T-helper 17 cell (primary cell): ENCODE results near the gene GPR150. TPM values are rescaled to one million over a fixed set of nuclear protein-coding genes. Genes with fewer than 3 reads are reported as not detected.
A peak's percentile ranks its signal among the peaks of the same experiment; 100 is the strongest.

ENCODE experiments used
- ATAC-seq: fragments of 150-1000 bp; cut with Tn5 transposase; 2 replicates; pipeline ENCODE4 v1.10.0; 2021; ENCODE audit warnings: mild to moderate bottlenecking, moderate library complexity
- DNase-seq, 3 donors: peaks; one replicate each; pipeline versions ENCODE4 v3.0.0 to v3.0.0-alpha.2; 2020 to 2021
- H3K9me3 ChIP-seq: one replicate; pipeline ENCODE4 v1.7.0; 2013; ENCODE audit warnings: low read length, mild to moderate bottlenecking; ENCODE audit not compliant: control insufficient read depth, poor library complexity, severe bottlenecking
- H3K27ac Mint-ChIP-seq: one replicate; pipeline ENCODE4 v1.8.0; 2022; ENCODE audit warnings: mild to moderate bottlenecking, moderate library complexity, mixed read lengths
- H3K27me3 Mint-ChIP-seq: one replicate; pipeline ENCODE4 v1.8.0; 2022; ENCODE audit warnings: mixed read lengths
- H3K36me3 Mint-ChIP-seq: one replicate; pipeline ENCODE4 v1.8.0; 2022; ENCODE audit warnings: low read depth, mixed read lengths
- H3K4me1 Mint-ChIP-seq: one replicate; pipeline ENCODE4 v1.8.0; 2022; ENCODE audit warnings: mild to moderate bottlenecking, mixed read lengths
- H3K4me3 Mint-ChIP-seq: one replicate; pipeline ENCODE4 v1.8.0; 2022; ENCODE audit warnings: mild to moderate bottlenecking, moderate library complexity, mixed read lengths
- total RNA-seq, 4 donors: library from RNA in 2 of 4; stranded (reverse) in 2 of 4; gene quantifications; one replicate each; pipeline ENCODE4 v1.2.3 and lab custom pipeline; 2022 to 2026

Gene GPR150
- total RNA-seq (1 to 10 TPM; 1.8 to 2.5 TPM), total RNA-seq (lab: John Stamatoyannopoulos, UW) (1.5 to 2.9 reads per million in 2 donors)

DNA sequence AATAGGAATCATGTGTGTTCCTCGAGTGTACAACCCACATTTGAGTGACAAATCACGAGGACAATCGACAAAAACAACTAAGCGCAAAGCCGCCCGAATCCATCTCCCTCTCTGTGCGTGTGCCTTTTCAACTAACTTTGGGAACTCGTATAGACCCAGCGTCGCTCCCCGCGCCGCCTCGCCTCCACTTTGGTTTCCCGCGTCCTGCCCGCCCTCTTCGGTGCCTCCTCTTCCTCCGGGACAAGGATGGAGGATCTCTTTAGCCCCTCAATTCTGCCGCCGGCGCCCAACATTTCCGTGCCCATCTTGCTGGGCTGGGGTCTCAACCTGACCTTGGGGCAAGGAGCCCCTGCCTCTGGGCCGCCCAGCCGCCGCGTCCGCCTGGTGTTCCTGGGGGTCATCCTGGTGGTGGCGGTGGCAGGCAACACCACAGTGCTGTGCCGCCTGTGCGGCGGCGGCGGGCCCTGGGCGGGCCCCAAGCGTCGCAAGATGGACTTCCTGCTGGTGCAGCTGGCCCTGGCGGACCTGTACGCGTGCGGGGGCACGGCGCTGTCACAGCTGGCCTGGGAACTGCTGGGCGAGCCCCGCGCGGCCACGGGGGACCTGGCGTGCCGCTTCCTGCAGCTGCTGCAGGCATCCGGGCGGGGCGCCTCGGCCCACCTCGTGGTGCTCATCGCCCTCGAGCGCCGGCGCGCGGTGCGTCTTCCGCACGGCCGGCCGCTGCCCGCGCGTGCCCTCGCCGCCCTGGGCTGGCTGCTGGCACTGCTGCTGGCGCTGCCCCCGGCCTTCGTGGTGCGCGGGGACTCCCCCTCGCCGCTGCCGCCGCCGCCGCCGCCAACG lies at the start of gene GPR150:
Gene GPR150 (plus strand): TSS at position 58 of the 840 bp plus-strand sequence. CDS start 189 bp downstream, at position 247.
- Mint-ChIP-seq H3K4me1 (peaks cover 53% of the 10 kb centered on the region), H3K36me3 (peaks cover 3% of the 10 kb centered on the region), H3K27me3 (no peaks in the 10 kb centered on the region), H3K27ac (peak within 1 kb of the TSS; percentile 95), H3K4me3 (peak within 1 kb of the TSS; percentile 95)
- ATAC-seq (peak; percentile 66), DNase-seq (peak; percentile 49 to 64 (median 55))
- H3K9me3 ChIP-seq, result no peaks in the 10 kb centered on the region

GRCh38 chr5:95572016-95572415 lies 47.9 kb upstream of the GPR150 start:
- DNase-seq (no peak), ATAC-seq (no peak)
- H3K27me3 Mint-ChIP-seq, result no peaks in the 10 kb centered on the region
- H3K9me3 ChIP-seq, result no peaks in the 10 kb centered on the region
- H3K27ac Mint-ChIP-seq, result no peak overlapping the region
- no peak overlapping the region for H3K4me3 Mint-ChIP-seq
- peaks cover 10% of the 10 kb centered on the region for H3K36me3 Mint-ChIP-seq
- peaks cover 10% of the 10 kb centered on the region for H3K4me1 Mint-ChIP-seq

DNA sequence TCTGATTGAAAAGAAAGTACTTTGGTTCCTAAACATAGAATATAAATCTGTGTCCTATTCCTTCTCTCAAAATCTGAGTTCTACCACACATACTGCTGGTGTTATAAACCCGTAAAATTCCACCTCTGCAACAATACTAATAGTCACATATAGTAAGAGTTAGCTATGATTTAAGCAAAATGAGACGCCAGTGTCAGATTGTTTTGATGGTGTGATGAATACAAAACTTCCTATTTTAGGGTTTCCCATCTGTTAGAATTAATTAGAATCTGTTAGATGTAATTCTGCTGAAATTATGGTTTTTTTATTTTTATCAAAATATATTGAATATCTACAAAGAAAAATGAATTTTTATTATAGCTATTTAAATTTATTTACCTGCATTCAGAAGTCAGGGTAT lies 38.3 kb upstream of the GPR150 start:
- ATAC-seq (no peak), DNase-seq (no peak)
- no peaks in the 10 kb centered on the region for H3K9me3 ChIP-seq
- H3K4me3 Mint-ChIP-seq, result no peak overlapping the region
- H3K4me1 Mint-ChIP-seq, result peaks cover 5% of the 10 kb centered on the region
- no peaks in the 10 kb centered on the region for H3K27me3 Mint-ChIP-seq
- H3K36me3 Mint-ChIP-seq, result peaks cover 6% of the 10 kb centered on the region
- H3K27ac Mint-ChIP-seq, result no peak overlapping the region

DNA sequence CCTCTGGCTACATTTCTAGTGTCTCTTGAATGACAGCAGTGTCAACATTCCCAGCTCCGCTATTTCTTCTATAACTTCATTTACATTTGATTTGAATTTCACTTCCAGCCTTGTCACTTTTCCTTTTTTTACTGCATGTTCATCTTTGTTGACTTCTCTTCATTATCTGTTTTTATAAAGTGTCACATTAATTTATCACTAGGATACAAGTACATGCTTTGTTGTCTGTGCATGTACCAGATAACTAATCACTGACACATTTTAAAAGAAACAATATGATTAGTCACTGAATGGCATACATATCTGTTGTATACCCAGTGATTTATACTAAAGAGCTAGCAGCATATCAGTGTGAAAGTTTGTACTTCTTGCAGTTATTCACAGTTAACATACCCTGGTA lies 35.9 kb upstream of the GPR150 start:
- no peaks in the 10 kb centered on the region for H3K9me3 ChIP-seq
- Mint-ChIP-seq H3K27ac (no peak overlapping the region), H3K4me1 (peaks cover 7% of the 10 kb centered on the region), H3K36me3 (peaks cover 6% of the 10 kb centered on the region), H3K27me3 (no peaks in the 10 kb centered on the region), H3K4me3 (no peak overlapping the region)
- ATAC-seq (no peak), DNase-seq (no peak)

DNA sequence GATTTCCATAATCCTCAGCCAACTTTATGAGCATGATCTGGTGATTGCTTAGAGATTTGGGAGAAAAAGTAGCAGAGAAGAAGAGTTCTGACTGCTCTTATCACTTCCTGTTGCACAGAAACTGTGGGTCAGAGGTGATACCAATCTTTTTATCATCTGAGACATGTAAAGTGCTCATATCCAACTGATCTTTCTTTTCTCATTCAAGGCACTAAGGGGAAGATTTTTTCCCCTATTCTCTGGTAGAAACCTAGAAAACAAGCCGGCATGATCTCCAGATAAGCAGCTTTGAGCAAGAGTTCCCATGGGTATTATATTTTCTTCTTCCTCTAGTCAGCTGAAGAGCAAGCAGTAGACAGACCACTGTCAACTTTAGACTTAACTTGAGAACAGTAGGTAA lies 29.0 kb upstream of the GPR150 start:
- Mint-ChIP-seq H3K27ac (peak overlapping the region; percentile 81), H3K36me3 (no peaks in the 10 kb centered on the region), H3K4me1 (peaks cover 21% of the 10 kb centered on the region), H3K4me3 (peak overlapping the region; percentile 5), H3K27me3 (no peaks in the 10 kb centered on the region)
- ATAC-seq, result peak; percentile 33
- no peak for DNase-seq
- H3K9me3 ChIP-seq, result no peaks in the 10 kb centered on the region

DNA sequence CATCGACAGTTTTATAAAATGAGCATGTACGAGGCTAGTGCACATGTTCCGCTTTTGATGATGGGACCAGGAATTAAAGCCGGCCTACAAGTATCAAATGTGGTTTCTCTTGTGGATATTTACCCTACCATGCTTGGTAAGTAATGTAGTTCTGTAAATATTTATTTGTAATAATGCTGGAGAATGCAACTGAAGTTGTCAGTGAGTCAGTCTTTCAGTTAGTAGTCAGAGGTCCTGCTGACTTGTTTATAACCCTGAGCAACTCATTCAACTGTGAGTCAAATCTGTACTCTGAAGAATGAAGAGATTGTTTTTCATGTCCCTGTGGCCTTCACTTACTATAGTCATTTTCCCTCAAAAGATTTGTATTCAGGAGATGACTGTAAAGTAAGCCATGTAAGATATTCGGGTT lies 28.4 kb upstream of the GPR150 start:
- DNase-seq, result no peak
- no peak for ATAC-seq
- Mint-ChIP-seq H3K36me3 (no peaks in the 10 kb centered on the region), H3K4me3 (no peak overlapping the region), H3K27ac (peak overlapping the region; percentile 81), H3K27me3 (no peaks in the 10 kb centered on the region), H3K4me1 (peaks cover 21% of the 10 kb centered on the region)
- H3K9me3 ChIP-seq, result no peaks in the 10 kb centered on the region

DNA sequence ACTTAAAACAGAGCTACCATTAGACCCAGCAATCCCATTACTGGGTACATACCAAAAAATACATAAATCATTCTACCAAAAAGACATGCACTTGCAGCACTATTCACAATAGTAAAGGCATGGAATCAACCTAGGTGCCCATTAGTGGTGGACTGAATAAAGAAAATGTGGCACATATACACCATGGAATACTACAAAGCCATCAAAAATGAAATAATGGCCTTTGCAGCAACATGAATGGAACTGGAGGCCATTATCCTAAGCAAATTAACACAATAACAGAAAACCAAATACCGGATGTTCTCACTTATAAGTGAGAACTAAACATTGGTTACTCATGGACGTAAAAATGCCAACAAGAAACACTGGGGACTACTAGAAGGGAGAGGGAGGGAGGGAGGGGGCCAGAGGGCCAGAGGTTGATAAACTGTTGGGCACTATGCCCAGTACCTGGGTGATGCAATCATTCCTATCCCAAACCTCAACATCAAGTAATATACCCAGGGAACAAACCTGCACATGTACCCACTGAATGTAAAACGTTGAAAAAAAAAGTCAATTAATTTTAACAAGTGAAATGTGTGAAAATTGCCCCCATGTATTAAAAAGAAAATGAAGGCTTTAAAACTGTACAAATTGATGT lies 24.5 kb upstream of the GPR150 start:
- Mint-ChIP-seq H3K4me1 (peaks cover 23% of the 10 kb centered on the region), H3K36me3 (peaks cover 2% of the 10 kb centered on the region), H3K27ac (no peak overlapping the region), H3K27me3 (no peaks in the 10 kb centered on the region), H3K4me3 (no peak overlapping the region)
- ATAC-seq (no peak), DNase-seq (no peak)
- H3K9me3 ChIP-seq, result no peaks in the 10 kb centered on the region

- ATAC-seq (no peak), DNase-seq (no peak)
- H3K36me3 Mint-ChIP-seq, result peaks cover 2% of the 10 kb centered on the region
- H3K27ac Mint-ChIP-seq, result peak overlapping the region; percentile 16
- H3K27me3 Mint-ChIP-seq, result no peaks in the 10 kb centered on the region
- peaks cover 14% of the 10 kb centered on the region for H3K4me1 Mint-ChIP-seq
- no peak overlapping the region for H3K4me3 Mint-ChIP-seq
- no peaks in the 10 kb centered on the region for H3K9me3 ChIP-seq
These were observed 20.6 kb upstream of the GPR150 start for GRCh38 chr5:95599252-95599651.

- H3K4me1 Mint-ChIP-seq, result peaks cover 16% of the 10 kb centered on the region
- H3K27me3 Mint-ChIP-seq, result no peaks in the 10 kb centered on the region
- H3K36me3 Mint-ChIP-seq, result peaks cover 2% of the 10 kb centered on the region
- no peaks in the 10 kb centered on the region for H3K9me3 ChIP-seq
- DNase-seq, result no peak
- ATAC-seq, result no peak
- H3K27ac Mint-ChIP-seq, result no peak overlapping the region
- H3K4me3 Mint-ChIP-seq, result no peak overlapping the region
These were observed 19.3 kb upstream of the GPR150 start for GRCh38 chr5:95600557-95600956.

- ATAC-seq (no peak), DNase-seq (no peak)
- no peak overlapping the region for H3K4me3 Mint-ChIP-seq
- peak overlapping the region; percentile 4 for H3K27ac Mint-ChIP-seq
- H3K27me3 Mint-ChIP-seq, result no peaks in the 10 kb centered on the region
- H3K9me3 ChIP-seq, result no peaks in the 10 kb centered on the region
- H3K4me1 Mint-ChIP-seq, result peaks cover 8% of the 10 kb centered on the region
- H3K36me3 Mint-ChIP-seq, result no peaks in the 10 kb centered on the region
These were observed 14.1 kb upstream of the GPR150 start for GRCh38 chr5:95605786-95606185.

GRCh38 chr5:95606419-95606818 lies 13.5 kb upstream of the GPR150 start:
- no peak for ATAC-seq
- Mint-ChIP-seq H3K27me3 (no peaks in the 10 kb centered on the region), H3K27ac (peak overlapping the region; percentile 4), H3K36me3 (no peaks in the 10 kb centered on the region), H3K4me1 (peaks cover 8% of the 10 kb centered on the region), H3K4me3 (no peak overlapping the region)
- no peak for DNase-seq
- H3K9me3 ChIP-seq, result no peaks in the 10 kb centered on the region

GRCh38 chr5:95609711-95610110 lies 10.2 kb upstream of the GPR150 start:
- H3K27me3 Mint-ChIP-seq, result no peaks in the 10 kb centered on the region
- H3K4me1 Mint-ChIP-seq, result peaks cover 7% of the 10 kb centered on the region
- DNase-seq, result no peak
- no peak for ATAC-seq
- H3K9me3 ChIP-seq, result no peaks in the 10 kb centered on the region
- H3K27ac Mint-ChIP-seq, result no peak overlapping the region
- H3K36me3 Mint-ChIP-seq, result peaks cover 2% of the 10 kb centered on the region
- no peak overlapping the region for H3K4me3 Mint-ChIP-seq

DNA sequence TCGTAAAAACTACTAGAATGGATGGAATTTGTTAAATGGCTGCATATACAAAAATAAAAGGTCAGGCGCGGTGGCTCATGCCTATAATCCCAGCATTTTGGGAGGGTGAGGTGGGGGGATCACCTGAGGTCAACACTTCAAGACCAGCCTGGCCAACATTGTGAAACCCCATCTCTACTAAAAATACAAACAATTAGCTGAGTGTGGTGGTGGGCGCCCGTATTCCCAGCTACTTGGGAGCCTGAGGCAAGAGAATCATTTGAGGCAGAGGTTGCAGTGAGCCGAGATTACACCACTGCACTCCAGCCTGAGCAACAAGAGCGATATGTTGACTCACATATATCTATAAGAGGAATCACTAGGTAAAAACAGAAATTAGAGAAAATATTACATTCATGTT lies 9.3 kb upstream of the GPR150 start:
- Mint-ChIP-seq H3K27ac (no peak overlapping the region), H3K4me1 (peaks cover 12% of the 10 kb centered on the region), H3K27me3 (no peaks in the 10 kb centered on the region), H3K36me3 (peaks cover 2% of the 10 kb centered on the region), H3K4me3 (no peak overlapping the region)
- no peaks in the 10 kb centered on the region for H3K9me3 ChIP-seq
- ATAC-seq, result no peak
- DNase-seq, result no peak
